ENCODE measurements around the gene SLC16A10. TPM values are rescaled to one million over a fixed set of nuclear protein-coding genes. Genes with fewer than 3 reads are reported as not detected.
"Not testable (repeated sequence)": the region's sequence is repeated elsewhere in the genome, so short reads cannot be mapped to it uniquely, and the experiment has no call there.

Gene SLC16A10
- total RNA-seq, 4 donors from 2014 or later: 0.45 to 5.3 (median 0.70) TPM

DNA sequence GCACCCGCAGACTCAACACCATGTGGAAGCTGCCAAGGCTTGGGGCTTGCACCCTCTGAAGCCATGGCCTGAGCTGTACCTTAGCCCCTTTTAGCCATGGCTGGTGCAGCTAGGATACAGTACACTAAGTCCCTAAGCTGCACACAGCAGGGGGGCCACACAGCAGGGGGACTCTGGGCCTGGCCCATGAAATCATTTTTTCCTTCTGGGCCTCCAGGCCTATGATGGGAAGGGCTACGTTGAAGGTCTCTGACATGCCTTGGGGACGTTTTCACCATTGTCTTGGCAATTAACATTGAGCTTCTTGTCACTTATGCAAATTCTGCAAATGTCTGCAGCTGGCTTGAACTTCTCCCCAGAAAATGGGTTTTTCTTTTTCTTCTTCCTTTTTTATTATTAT, 103.3 kb downstream of the SLC16A10 start:
- H3K9me3 ChIP-seq: no peaks in the 10 kb centered on the region
- WGBS: 100% methylated on average over 3 of the region's 3 CpGs
- H3K4me1 ChIP-seq: no peaks in the 10 kb centered on the region
- H3K36me3 ChIP-seq: no peaks in the 10 kb centered on the region
- TF ChIP-seq POLR2AphosphoS5 (IDR thresholded peaks at IDR 0.05): no peak
- TF ChIP-seq EP300 (IDR thresholded peaks at IDR 0.05): no peak
- TF ChIP-seq, protein P1, sequence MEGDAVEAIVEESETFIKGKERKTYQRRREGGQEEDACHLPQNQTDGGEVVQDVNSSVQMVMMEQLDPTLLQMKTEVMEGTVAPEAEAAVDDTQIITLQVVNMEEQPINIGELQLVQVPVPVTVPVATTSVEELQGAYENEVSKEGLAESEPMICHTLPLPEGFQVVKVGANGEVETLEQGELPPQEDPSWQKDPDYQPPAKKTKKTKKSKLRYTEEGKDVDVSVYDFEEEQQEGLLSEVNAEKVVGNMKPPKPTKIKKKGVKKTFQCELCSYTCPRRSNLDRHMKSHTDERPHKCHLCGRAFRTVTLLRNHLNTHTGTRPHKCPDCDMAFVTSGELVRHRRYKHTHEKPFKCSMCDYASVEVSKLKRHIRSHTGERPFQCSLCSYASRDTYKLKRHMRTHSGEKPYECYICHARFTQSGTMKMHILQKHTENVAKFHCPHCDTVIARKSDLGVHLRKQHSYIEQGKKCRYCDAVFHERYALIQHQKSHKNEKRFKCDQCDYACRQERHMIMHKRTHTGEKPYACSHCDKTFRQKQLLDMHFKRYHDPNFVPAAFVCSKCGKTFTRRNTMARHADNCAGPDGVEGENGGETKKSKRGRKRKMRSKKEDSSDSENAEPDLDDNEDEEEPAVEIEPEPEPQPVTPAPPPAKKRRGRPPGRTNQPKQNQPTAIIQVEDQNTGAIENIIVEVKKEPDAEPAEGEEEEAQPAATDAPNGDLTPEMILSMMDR (IDR thresholded peaks at IDR 0.05): no peak
- TF ChIP-seq POLR2A (IDR thresholded peaks at IDR 0.05; ENCODE audit: low read depth): no peak
- no peaks in the 10 kb centered on the region for H3K27me3 ChIP-seq
- DNase-seq (ENCODE audit: extremely low spot score): peak; percentile 24
- no peak overlapping the region for H3K4me3 ChIP-seq
- H3K27ac ChIP-seq (replicated peaks in 1 of 4): no peak overlapping the region
- intact Hi-C loops (cut with DNase I): no loop called here

DNA sequence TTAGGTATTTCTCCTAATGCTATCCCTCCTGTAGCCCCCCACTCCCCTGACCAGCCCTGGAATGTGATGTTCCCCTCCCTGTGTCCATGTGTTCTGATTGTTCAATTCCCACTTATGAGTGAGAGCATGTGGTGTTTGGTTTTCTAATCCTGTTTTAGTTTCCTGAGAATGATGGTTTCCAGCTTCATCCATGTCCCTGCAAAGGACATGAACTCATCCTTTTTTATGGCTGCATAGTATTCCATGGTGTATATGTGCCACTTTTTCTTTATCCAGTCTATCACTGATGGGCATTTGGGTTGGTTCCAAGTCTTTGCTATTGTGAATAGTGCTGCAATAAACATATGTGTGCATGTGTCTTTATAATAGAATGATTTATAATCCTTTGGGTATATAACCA, 103.8 kb downstream of the SLC16A10 start:
- H3K9me3 ChIP-seq; intact Hi-C loops (cut with DNase I): not testable (repeated sequence)

DNA sequence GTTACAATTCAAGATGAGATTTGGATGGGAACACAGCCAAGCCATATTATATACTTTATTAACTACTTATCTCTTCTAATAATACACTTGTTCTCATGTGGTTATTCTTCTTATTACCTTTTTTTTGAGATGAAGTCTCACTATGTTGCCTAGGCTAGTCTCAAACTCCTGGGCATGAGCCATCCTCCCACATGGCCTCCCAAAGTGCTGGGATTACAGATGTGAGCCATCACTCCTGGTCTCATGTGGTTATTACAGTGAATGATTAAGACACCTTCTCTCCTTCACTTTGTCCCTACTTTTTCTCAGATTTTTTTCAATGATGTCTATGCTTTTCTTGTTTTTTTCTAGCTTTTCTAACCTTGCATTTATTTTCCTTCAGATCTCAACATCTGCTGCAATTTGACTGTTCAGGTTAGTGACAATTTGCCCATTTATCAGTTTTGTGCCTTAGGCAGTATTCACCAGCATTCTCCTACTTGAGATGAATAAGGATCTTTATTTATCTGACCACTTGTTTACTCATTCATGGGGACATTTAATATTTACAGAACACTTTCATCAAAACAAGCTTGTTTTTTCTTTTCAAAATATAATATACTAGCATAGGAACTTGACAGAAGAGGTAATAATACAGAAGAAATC, 105.7 kb downstream of the SLC16A10 start:
- TF ChIP-seq POLR2A (IDR thresholded peaks at IDR 0.05; ENCODE audit: low read depth) (no peak), POLR2AphosphoS5 (IDR thresholded peaks at IDR 0.05) (no peak), EP300 (IDR thresholded peaks at IDR 0.05) (no peak)
- TF ChIP-seq, protein P1 (IDR thresholded peaks at IDR 0.05): no peak
- DNase-seq (ENCODE audit: extremely low spot score): no peak
- no peaks in the 10 kb centered on the region for H3K9me3 ChIP-seq
- intact Hi-C loops (cut with DNase I): no loop called here
- H3K4me3 ChIP-seq: no peak overlapping the region
- H3K4me1 ChIP-seq: no peaks in the 10 kb centered on the region
- no peak overlapping the region for H3K27ac ChIP-seq (replicated peaks in 1 of 4)
- H3K27me3 ChIP-seq: no peaks in the 10 kb centered on the region
- no peaks in the 10 kb centered on the region for H3K36me3 ChIP-seq

More for the DNA sequence above, 103.8 kb downstream of the SLC16A10 start:
- H3K36me3 ChIP-seq; DNase-seq (ENCODE audit: extremely low spot score); H3K27ac ChIP-seq (replicated peaks in 1 of 4); H3K4me1 ChIP-seq; H3K4me3 ChIP-seq; H3K27me3 ChIP-seq: not testable (repeated sequence)

DNA sequence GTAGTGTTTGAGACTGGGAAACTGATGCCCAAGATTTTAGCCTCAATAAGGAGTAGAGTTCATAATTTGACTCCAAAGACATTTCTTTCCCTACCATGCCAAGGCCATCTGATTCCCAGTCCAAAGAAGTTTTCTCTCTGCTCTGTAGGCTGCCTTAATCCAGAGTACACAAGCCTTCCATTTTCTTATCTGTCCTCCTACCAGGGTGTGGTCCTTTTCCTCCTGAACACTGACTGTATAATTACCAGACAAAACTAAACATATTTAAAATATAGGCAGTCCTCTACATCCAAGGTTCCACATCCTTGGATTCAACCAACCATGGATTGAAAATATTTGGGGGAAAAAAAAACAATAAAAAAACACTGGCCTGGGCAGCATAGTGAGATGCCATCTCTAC, 108.4 kb downstream of the SLC16A10 start:
- no peaks in the 10 kb centered on the region for H3K36me3 ChIP-seq
- no peaks in the 10 kb centered on the region for H3K27me3 ChIP-seq
- no peak for DNase-seq (ENCODE audit: extremely low spot score)
- H3K4me1 ChIP-seq: peaks cover 0 to 3% (median 0%) of the 10 kb centered on the region in 4 donors
- TF ChIP-seq POLR2AphosphoS5 (IDR thresholded peaks at IDR 0.05): no peak
- TF ChIP-seq, protein P1 (IDR thresholded peaks at IDR 0.05): no peak
- no peak for TF ChIP-seq EP300 (IDR thresholded peaks at IDR 0.05)
- TF ChIP-seq POLR2A (IDR thresholded peaks at IDR 0.05; ENCODE audit: low read depth): no peak
- H3K4me3 ChIP-seq: no peak overlapping the region
- no peaks in the 10 kb centered on the region for H3K9me3 ChIP-seq
- no peak overlapping the region for H3K27ac ChIP-seq (replicated peaks in 1 of 4)
- intact Hi-C loops (cut with DNase I): no loop called here

DNA sequence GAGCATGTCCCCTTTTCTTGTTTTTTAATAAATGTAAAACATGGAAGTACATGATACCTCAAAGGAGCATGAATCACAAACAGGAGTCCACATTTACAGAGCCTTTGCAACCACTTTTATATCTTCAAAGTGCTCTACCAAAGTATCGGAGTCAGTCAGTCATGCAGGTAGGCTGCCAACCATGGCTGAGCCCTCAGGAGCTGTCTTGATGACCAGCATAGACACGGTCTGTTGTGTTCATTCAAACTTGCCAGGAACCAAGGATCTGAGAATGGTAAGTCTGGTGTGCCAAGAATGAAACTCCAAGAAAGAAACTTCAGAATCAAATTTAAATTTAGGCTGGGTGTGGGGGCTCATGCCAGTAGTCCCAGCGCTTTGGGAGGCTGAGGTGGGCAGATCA, 111.5 kb downstream of the SLC16A10 start:
- Histone ChIP-seq H3K36me3 (no peaks in the 10 kb centered on the region), H3K9me3 (no peaks in the 10 kb centered on the region), H3K27me3 (no peaks in the 10 kb centered on the region), H3K4me3 (no peak overlapping the region), H3K4me1 (peaks cover 0 to 3% (median 0%) of the 10 kb centered on the region in 4 donors), H3K27ac (replicated peaks in 1 of 4) (no peak overlapping the region)
- DNase-seq (ENCODE audit: extremely low spot score): no peak
- intact Hi-C loops (cut with DNase I): no loop called here
- 93% methylated on average over 3 of the region's 3 CpGs for WGBS
- no peak for TF ChIP-seq POLR2AphosphoS5 (IDR thresholded peaks at IDR 0.05)
- no peak for TF ChIP-seq EP300 (IDR thresholded peaks at IDR 0.05)
- TF ChIP-seq, protein P1 (IDR thresholded peaks at IDR 0.05): no peak
- no peak for TF ChIP-seq POLR2A (IDR thresholded peaks at IDR 0.05; ENCODE audit: low read depth)
